ENCODE data around the gene SLC16A3.

The SLC16A3 gene

GRCh38 chr17:82287013-82287867 is 58.4 kb downstream of the SLC16A3 start:
- DNase-seq (ENCODE audit: low read depth), result no peak

GRCh38 chr17:82287868-82288801 is 59.3 kb downstream of the SLC16A3 start:
- DNase-seq (ENCODE audit: low read depth), result no peak
